ENCODE data around the gene NTN1. TPM values are rescaled to one million over a fixed set of nuclear protein-coding genes. Genes with fewer than 3 reads are reported as not detected.
A peak's percentile ranks its signal among the peaks of the same experiment; 100 is the strongest.

The NTN1 gene
- total and polyA plus RNA-seq, 2 donors from 2014 or later, result 1.8 TPM

- H3K9me3 ChIP-seq (ENCODE audit: control insufficient read depth in 2 of 3, insufficient read depth in 1 of 3, low read length in 3 of 3), result no peaks in the 10 kb centered on the region
- no peaks in the 10 kb centered on the region for H3K27me3 ChIP-seq (ENCODE audit: control insufficient read depth, insufficient read depth, low read length)
- DNase-seq, result no peak
- FAIRE-seq, result no peak
- H3K9ac ChIP-seq (ENCODE audit: low read length in 3 of 3), result no peak overlapping the region
- H3K4me3 ChIP-seq (ENCODE audit: low read length in 3 of 3), result no peak overlapping the region
- no peak overlapping the region for H3K27ac ChIP-seq (ENCODE audit: low read depth in 2 of 2, low read length in 2 of 2)
- H3K36me3 ChIP-seq (ENCODE audit: control insufficient read depth in 2 of 3, insufficient read depth in 3 of 3, low read length in 3 of 3), result no peaks in the 10 kb centered on the region
- no peak for TF ChIP-seq CTCF (IDR thresholded peaks at IDR 0.05; ENCODE audit: borderline replicate concordance, extremely low read depth, insufficient read depth)
- H3K4me1 ChIP-seq (ENCODE audit: control insufficient read depth in 2 of 3, insufficient read depth in 2 of 3, low read depth in 1 of 3, low read length in 3 of 3), result no peaks in the 10 kb centered on the region
- intact Hi-C loops (cut with DNase I), result no loop called here
These were observed 200.5 kb downstream of the NTN1 start for GRCh38 chr17:9221922-9222180.

- Histone ChIP-seq H3K4me3 (ENCODE audit: low read length in 3 of 3) (no peak overlapping the region), H3K9ac (ENCODE audit: low read length in 3 of 3) (no peak overlapping the region), H3K36me3 (ENCODE audit: control insufficient read depth in 2 of 3, insufficient read depth in 3 of 3, low read length in 3 of 3) (no peaks in the 10 kb centered on the region), H3K4me1 (ENCODE audit: control insufficient read depth in 2 of 3, insufficient read depth in 2 of 3, low read depth in 1 of 3, low read length in 3 of 3) (no peaks in the 10 kb centered on the region), H3K27me3 (ENCODE audit: control insufficient read depth, insufficient read depth, low read length) (no peaks in the 10 kb centered on the region), H3K27ac (ENCODE audit: low read depth in 2 of 2, low read length in 2 of 2) (no peak overlapping the region), H3K9me3 (ENCODE audit: control insufficient read depth in 2 of 3, insufficient read depth in 1 of 3, low read length in 3 of 3) (no peaks in the 10 kb centered on the region)
- peak in 1 of 5 donors; percentile 36 for DNase-seq
- intact Hi-C loops (cut with DNase I), result no loop called here
- no peak for FAIRE-seq
- TF ChIP-seq CTCF (IDR thresholded peaks at IDR 0.05; ENCODE audit: borderline replicate concordance, extremely low read depth, insufficient read depth), result no peak
These were observed 202.2 kb downstream of the NTN1 start for GRCh38 chr17:9223531-9223930.

DNA sequence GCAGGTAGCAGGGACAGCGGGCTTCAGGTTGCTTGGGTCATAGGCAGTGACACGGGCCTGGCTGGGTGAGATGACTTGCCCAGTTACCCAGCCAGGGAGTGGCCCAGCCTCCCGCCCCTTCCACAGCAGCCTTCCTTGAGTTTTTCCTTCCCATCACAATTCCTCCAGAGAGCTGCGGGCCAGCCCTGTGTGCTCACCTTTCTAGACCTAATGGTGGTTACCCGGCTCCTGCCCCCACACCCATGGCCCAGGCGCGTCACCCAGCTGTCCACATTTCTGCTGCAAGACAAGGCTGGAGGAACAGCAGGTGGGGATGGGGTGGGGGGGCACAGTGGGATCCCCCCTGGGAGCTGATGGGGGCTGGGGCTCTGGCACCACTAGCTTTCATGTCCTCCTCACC is 203.2 kb downstream of the NTN1 start:
- no peak for FAIRE-seq
- H3K4me3 ChIP-seq (ENCODE audit: low read length in 3 of 3), result no peak overlapping the region
- H3K4me1 ChIP-seq (ENCODE audit: control insufficient read depth in 2 of 3, insufficient read depth in 2 of 3, low read depth in 1 of 3, low read length in 3 of 3), result no peaks in the 10 kb centered on the region
- intact Hi-C loops (cut with DNase I), result no loop called here
- no peak overlapping the region for H3K9ac ChIP-seq (ENCODE audit: low read length in 3 of 3)
- DNase-seq, result peak in 1 of 5 donors; percentile 48
- H3K9me3 ChIP-seq (ENCODE audit: control insufficient read depth in 2 of 3, insufficient read depth in 1 of 3, low read length in 3 of 3), result no peaks in the 10 kb centered on the region
- H3K27me3 ChIP-seq (ENCODE audit: control insufficient read depth, insufficient read depth, low read length), result no peaks in the 10 kb centered on the region
- H3K36me3 ChIP-seq (ENCODE audit: control insufficient read depth in 2 of 3, insufficient read depth in 3 of 3, low read length in 3 of 3), result no peaks in the 10 kb centered on the region
- H3K27ac ChIP-seq (ENCODE audit: low read depth in 2 of 2, low read length in 2 of 2), result no peak overlapping the region
- TF ChIP-seq CTCF (IDR thresholded peaks at IDR 0.05; ENCODE audit: borderline replicate concordance, extremely low read depth, insufficient read depth), result no peak

DNA sequence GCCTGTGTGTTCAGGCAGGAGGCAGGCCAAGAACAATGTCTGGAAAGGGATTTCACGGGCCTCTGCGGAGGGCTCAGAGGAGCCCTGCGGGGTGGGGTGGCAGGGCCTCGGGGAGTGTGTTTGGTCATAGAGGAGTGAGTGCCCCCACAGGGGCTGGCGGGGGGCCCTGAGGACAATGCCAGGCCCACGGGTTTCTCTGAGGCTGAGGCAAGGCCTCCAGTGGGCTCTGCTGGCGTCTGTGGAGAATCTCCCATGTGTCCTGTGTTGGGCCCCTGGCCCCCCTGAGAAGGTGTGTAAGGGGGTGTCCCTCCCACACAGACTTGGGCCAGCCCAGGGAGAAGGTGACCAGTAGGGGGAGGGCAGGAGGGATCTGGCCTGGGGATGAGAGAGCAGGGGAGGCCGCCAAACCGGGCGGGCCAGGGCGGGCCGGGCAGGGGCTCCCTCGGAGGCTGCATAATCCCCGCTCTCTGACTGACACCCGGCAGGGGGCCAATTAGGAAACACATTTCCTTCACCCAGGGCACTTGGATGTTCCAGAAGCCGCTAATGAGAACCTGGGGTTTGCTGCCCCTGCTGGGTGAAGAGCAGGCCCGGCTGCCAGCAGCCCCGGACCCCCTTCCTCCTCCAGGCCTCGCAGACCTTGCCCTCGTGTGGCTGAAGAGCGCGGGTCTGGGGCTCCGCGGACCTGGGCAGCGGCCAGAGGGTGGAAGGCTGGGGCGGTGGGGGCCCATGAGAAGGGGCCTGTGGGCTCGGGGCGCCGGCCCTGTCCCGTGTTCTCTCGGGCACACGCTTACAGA is 204.2 kb downstream of the NTN1 start:
- no peak for TF ChIP-seq CTCF (IDR thresholded peaks at IDR 0.05; ENCODE audit: borderline replicate concordance, extremely low read depth, insufficient read depth)
- Histone ChIP-seq H3K9ac (ENCODE audit: low read length in 3 of 3) (no peak overlapping the region), H3K4me1 (ENCODE audit: control insufficient read depth in 2 of 3, insufficient read depth in 2 of 3, low read depth in 1 of 3, low read length in 3 of 3) (no peaks in the 10 kb centered on the region), H3K36me3 (ENCODE audit: control insufficient read depth in 2 of 3, insufficient read depth in 3 of 3, low read length in 3 of 3) (no peaks in the 10 kb centered on the region), H3K27ac (ENCODE audit: low read depth in 2 of 2, low read length in 2 of 2) (no peak overlapping the region), H3K9me3 (ENCODE audit: control insufficient read depth in 2 of 3, insufficient read depth in 1 of 3, low read length in 3 of 3) (no peaks in the 10 kb centered on the region), H3K27me3 (ENCODE audit: control insufficient read depth, insufficient read depth, low read length) (no peaks in the 10 kb centered on the region), H3K4me3 (ENCODE audit: low read length in 3 of 3) (no peak overlapping the region)
- FAIRE-seq (no peak), DNase-seq (peak in 1 of 5 donors; percentile 66)
- intact Hi-C loops (cut with DNase I), result no loop called here
